WTC11 (cell line): ENCODE data around the gene PARVG. TPM values are rescaled to one million over a fixed set of nuclear protein-coding genes. Genes with fewer than 3 reads are reported as not detected.

Experiments used
- AR ChIP-seq: fragments of 250-450 bp; sonication (Bioruptor Pico); IDR thresholded peaks from 2 replicates; pipeline ENCODE4 v1.9.0; 2021; ENCODE audit warnings: mild to moderate bottlenecking
- CBFB ChIP-seq: sonication (generic); formaldehyde crosslinking; IDR thresholded peaks from 2 replicates; pipeline ENCODE4 v1.8.1; 2022; ENCODE audit warnings: mild to moderate bottlenecking, low read depth, missing genetic modification reagents
- CREM ChIP-seq: sonication (generic); formaldehyde crosslinking; IDR thresholded peaks from 2 replicates; pipeline ENCODE4 v1.8.1; 2022; ENCODE audit warnings: mild to moderate bottlenecking, missing genetic modification reagents, moderate library complexity
- FOXJ3 ChIP-seq: sonication (generic); formaldehyde crosslinking; IDR thresholded peaks from 2 replicates; pipeline ENCODE4 v1.9.0; 2021; ENCODE audit warnings: missing genetic modification reagents, mild to moderate bottlenecking, borderline replicate concordance
- FOXK1 ChIP-seq: sonication (generic); formaldehyde crosslinking; IDR thresholded peaks from 2 replicates; pipeline ENCODE4 v1.8.0; 2022; ENCODE audit warnings: mild to moderate bottlenecking, moderate library complexity, missing genetic modification reagents
- NFATC4 ChIP-seq: fragments of 250-450 bp; sonication (Bioruptor Pico); IDR thresholded peaks from 2 replicates; pipeline ENCODE4 v1.9.0; 2021; ENCODE audit warnings: mild to moderate bottlenecking
- NFYB ChIP-seq: sonication (generic); formaldehyde crosslinking; conservative IDR thresholded peaks from 2 replicates; pipeline ENCODE4 v1.8.0; 2022; ENCODE audit warnings: low read depth, missing genetic modification reagents
- OVOL2 ChIP-seq: fragments of 250-450 bp; sonication (Bioruptor Pico); IDR thresholded peaks from 2 replicates; pipeline ENCODE4 v1.9.0; 2021; ENCODE audit warnings: mild to moderate bottlenecking, borderline replicate concordance
- STAT6 ChIP-seq: sonication (generic); formaldehyde crosslinking; conservative IDR thresholded peaks from 2 replicates; pipeline ENCODE4 v1.8.1; 2023; ENCODE audit warnings: mild to moderate bottlenecking, low read depth, missing genetic modification reagents, moderate library complexity
- TEAD4 ChIP-seq: sonication (generic); formaldehyde crosslinking; IDR thresholded peaks from 2 replicates; pipeline ENCODE4 v1.8.0; 2022; ENCODE audit warnings: mild to moderate bottlenecking, missing genetic modification reagents
- TP53 ChIP-seq: sonication (generic); formaldehyde crosslinking; IDR thresholded peaks from 2 replicates; pipeline ENCODE4 v1.8.1; 2023; ENCODE audit warnings: mild to moderate bottlenecking, missing genetic modification reagents
- ZNF138 ChIP-seq: sonication (generic); formaldehyde crosslinking; conservative IDR thresholded peaks from 2 replicates; pipeline ENCODE4 v1.8.1; 2022; ENCODE audit warnings: mild to moderate bottlenecking, moderate library complexity, missing genetic modification reagents
- ZNF423 ChIP-seq: fragments of 250-450 bp; sonication (Bioruptor Pico); IDR thresholded peaks from 2 replicates; pipeline ENCODE4 v2.1.2; 2022; ENCODE audit warnings: mild to moderate bottlenecking, moderate library complexity
- ZNF532 ChIP-seq: fragments of 250-450 bp; sonication (Bioruptor Pico); IDR thresholded peaks from 2 replicates; pipeline ENCODE4 v1.9.0; 2021; ENCODE audit warnings: mild to moderate bottlenecking, borderline replicate concordance
- total RNA-seq: library from RNA; stranded (reverse); gene quantifications from 3 replicates; pipeline ENCODE4 v1.2.3, GENCODE V29; 2021
- TF ChIP-seq, protein P1 (sequence below): fragments of 250-450 bp; sonication (Bioruptor Pico); IDR thresholded peaks from 2 replicates; pipeline ENCODE4 v1.8.0; 2021; ENCODE audit warnings: mild to moderate bottlenecking
- TF ChIP-seq, protein P2 (sequence below): sonication (generic); formaldehyde crosslinking; IDR thresholded peaks from 2 replicates; pipeline ENCODE4 v1.8.1; 2023; ENCODE audit warnings: mild to moderate bottlenecking, missing genetic modification reagents

PARVG gene
- total RNA-seq, 1 experiment from 2014 or later: 0.94 TPM

GRCh38 chr22:44146088-44146861 lies 34.5 kb upstream of the PARVG start (continued):
- TF ChIP-seq ZNF532 (CRISPR knock-in tag): no peak
- TF ChIP-seq FOXK1 (CRISPR knock-in tag): 0 out of 2 replicates have a peak, but pooled peaks have one; percentile 22
- TF ChIP-seq ZNF423 (CRISPR knock-in tag): peak; percentile 55; the same call in 1 of the 2 replicates
- TF ChIP-seq, protein P1, sequence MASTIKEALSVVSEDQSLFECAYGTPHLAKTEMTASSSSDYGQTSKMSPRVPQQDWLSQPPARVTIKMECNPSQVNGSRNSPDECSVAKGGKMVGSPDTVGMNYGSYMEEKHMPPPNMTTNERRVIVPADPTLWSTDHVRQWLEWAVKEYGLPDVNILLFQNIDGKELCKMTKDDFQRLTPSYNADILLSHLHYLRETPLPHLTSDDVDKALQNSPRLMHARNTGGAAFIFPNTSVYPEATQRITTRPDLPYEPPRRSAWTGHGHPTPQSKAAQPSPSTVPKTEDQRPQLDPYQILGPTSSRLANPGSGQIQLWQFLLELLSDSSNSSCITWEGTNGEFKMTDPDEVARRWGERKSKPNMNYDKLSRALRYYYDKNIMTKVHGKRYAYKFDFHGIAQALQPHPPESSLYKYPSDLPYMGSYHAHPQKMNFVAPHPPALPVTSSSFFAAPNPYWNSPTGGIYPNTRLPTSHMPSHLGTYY (CRISPR knock-in tag): no peak
- TF ChIP-seq CBFB: peak; percentile 74; the same call in 1 of the 2 replicates
- 0 out of 2 replicates have a peak, but pooled peaks have one; percentile 40 for TF ChIP-seq ZNF138
- no peak for TF ChIP-seq TP53 (CRISPR knock-in tag)
- TF ChIP-seq NFYB (CRISPR knock-in tag): no peak
- no peak for TF ChIP-seq FOXJ3 (CRISPR knock-in tag)
- no peak for TF ChIP-seq CREM (CRISPR knock-in tag)
- TF ChIP-seq OVOL2 (CRISPR knock-in tag): no peak
- TF ChIP-seq AR (CRISPR knock-in tag): no peak
- no peak for TF ChIP-seq STAT6 (CRISPR knock-in tag)
- TF ChIP-seq NFATC4 (CRISPR knock-in tag): no peak
- TF ChIP-seq, protein P2, sequence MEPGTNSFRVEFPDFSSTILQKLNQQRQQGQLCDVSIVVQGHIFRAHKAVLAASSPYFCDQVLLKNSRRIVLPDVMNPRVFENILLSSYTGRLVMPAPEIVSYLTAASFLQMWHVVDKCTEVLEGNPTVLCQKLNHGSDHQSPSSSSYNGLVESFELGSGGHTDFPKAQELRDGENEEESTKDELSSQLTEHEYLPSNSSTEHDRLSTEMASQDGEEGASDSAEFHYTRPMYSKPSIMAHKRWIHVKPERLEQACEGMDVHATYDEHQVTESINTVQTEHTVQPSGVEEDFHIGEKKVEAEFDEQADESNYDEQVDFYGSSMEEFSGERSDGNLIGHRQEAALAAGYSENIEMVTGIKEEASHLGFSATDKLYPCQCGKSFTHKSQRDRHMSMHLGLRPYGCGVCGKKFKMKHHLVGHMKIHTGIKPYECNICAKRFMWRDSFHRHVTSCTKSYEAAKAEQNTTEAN (CRISPR knock-in tag): peak; percentile 100
- no peak for TF ChIP-seq TEAD4 (CRISPR knock-in tag)
